Metanephros (tissue), 1 donor: Measurements from ENCODE around the gene SPANXN1. TPM values are rescaled to one million over a fixed set of nuclear protein-coding genes. Genes with fewer than 3 reads are reported as not detected.

Experiments
- total RNA-seq: library from RNA; depleted of rRNA; stranded (reverse); fragments of >200 nt; gene quantifications from one replicate; pipeline ENCODE4 v1.2.3, GENCODE V29; 2014

The SPANXN1 gene, protein sequence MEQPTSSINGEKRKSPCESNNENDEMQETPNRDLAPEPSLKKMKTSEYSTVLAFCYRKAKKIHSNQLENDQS
- total RNA-seq, result not detected

DNA sequence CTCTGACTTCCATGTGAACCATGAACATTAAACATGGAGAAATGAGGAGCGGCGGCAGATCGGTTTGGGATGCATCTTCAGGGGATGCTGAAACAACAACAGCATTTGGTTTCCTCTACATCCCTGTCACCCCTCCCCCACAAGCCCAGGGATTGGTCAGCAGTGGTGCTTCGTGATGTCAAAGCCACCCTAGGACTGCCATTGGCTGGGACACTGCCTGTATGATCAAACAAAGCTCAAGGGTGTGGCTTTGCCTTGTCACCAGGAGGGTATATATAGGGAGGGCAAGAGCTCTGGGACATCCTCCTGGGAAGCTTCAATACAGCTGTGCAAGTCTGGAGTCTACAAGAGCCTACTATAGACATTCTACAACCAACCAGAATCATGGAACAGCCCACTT lies at the start of gene SPANXN1:
Gene SPANXN1 (plus strand): TSS at position 301 of the 400 bp plus-strand sequence. CDS start 84 bp downstream, at position 385.

